Measurements from ENCODE around the gene ATXN2L. TPM values are rescaled to one million over a fixed set of nuclear protein-coding genes. Genes with fewer than 3 reads are reported as not detected.

Gene ATXN2L
- total and polyA plus RNA-seq, 2 of the 13 experiments (the other 11 are each of a cell fraction or from before 2014, with no cell fraction given), result 40.8 to 55.1 TPM

DNA sequence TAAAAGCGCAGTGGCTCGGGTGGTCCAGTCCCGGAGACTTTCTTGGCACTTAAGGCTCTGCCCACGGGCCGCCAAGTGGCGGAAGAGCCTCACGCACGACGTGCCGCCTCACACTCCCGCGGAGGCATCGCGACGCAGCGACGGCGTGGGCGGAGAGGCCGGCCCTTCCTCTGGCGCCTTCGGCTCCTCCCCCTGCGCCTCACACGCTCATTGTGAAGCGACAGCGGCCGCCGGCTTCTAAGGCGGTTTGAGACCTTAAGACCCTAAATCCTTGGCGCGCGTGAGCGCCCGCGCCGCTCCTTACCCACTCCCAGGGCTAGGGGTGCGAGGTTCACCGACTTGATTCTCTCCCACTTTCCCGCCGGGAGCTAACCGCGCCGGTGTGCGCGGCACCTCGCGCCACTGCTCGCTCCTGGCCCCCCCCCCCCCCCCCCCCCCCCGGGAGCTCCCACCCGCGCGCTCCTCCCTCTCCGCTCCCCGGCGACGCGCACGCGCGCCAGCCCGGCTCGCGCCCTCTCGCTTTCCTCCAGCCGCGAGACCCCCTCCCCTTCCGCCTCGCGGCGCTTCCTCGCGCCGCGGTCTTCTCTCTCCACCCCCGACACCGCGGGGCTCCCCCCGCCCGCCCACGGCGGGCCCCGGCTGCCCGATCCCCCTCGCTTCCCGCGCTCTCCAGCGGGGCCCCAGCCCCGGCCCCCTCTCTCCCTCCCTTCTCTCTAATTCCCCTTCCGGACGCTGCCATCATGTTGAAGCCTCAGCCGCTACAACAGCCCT, at the start of gene ATXN2L (continued):
- TF ChIP-seq ZNF672 (CRISPR knock-in tag; IDR thresholded peaks at IDR 0.05) (no peak), ETV5 (CRISPR knock-in tag; IDR thresholded peaks at IDR 0.05; ENCODE audit: borderline replicate concordance) (peak; percentile 81), FOSL2 (CRISPR knock-in tag; IDR thresholded peaks at IDR 0.05) (peak; percentile 83), CEBPB (IDR thresholded peaks at IDR 0.05; ENCODE audit: borderline replicate concordance, low read depth, low read length) (no peak), KMT2A (CRISPR knock-in tag; IDR thresholded peaks at IDR 0.05) (peak; percentile 97), ZNF879 (CRISPR knock-in tag; IDR thresholded peaks at IDR 0.05) (peak; percentile 90), ZBTB8A (CRISPR knock-in tag; IDR thresholded peaks at IDR 0.05; ENCODE audit: borderline replicate concordance, low read depth) (no peak; the same call in 1 of the 2 replicates), NFKBIZ (CRISPR knock-in tag; IDR thresholded peaks at IDR 0.05) (peak; percentile 85; the same call in 1 of the 2 replicates), POLR2AphosphoS2 (IDR thresholded peaks at IDR 0.05; ENCODE audit: low read depth, low read length) (peak; percentile 94), SP1 (IDR thresholded peaks at IDR 0.05) (no peak), SP1 (CRISPR knock-in tag; IDR thresholded peaks at IDR 0.05) (peak; percentile 100), RBAK (CRISPR knock-in tag; IDR thresholded peaks at IDR 0.05) (no peak), POLR2G (IDR thresholded peaks at IDR 0.05; ENCODE audit: low read depth, low read length) (peak; percentile 98), SAP130 (CRISPR knock-in tag; IDR thresholded peaks at IDR 0.05; ENCODE audit: low read depth) (peak; percentile 96), ZNF792 (CRISPR knock-in tag; IDR thresholded peaks at IDR 0.05) (peak; percentile 96), ZNF484 (CRISPR knock-in tag; IDR thresholded peaks at IDR 0.05; ENCODE audit: borderline replicate concordance, low read depth) (no peak), ZNF629 (CRISPR knock-in tag; conservative IDR thresholded peaks at IDR 0.05) (no peak; the same call in 1 of the 2 replicates), TBP (CRISPR knock-in tag; IDR thresholded peaks at IDR 0.05) (no peak), ZSCAN29 (CRISPR knock-in tag; conservative IDR thresholded peaks at IDR 0.05) (0 out of 2 replicates have a peak, but pooled peaks have one; percentile 39), SMAD9 (CRISPR knock-in tag; IDR thresholded peaks at IDR 0.05) (no peak), HOXD1 (CRISPR knock-in tag; IDR thresholded peaks at IDR 0.05) (peak; percentile 89), ZFP36 (IDR thresholded peaks at IDR 0.05; ENCODE audit: borderline replicate concordance, low read depth, low read length, partially characterized antibody) (no peak)
- TF ChIP-seq, protein P1, sequence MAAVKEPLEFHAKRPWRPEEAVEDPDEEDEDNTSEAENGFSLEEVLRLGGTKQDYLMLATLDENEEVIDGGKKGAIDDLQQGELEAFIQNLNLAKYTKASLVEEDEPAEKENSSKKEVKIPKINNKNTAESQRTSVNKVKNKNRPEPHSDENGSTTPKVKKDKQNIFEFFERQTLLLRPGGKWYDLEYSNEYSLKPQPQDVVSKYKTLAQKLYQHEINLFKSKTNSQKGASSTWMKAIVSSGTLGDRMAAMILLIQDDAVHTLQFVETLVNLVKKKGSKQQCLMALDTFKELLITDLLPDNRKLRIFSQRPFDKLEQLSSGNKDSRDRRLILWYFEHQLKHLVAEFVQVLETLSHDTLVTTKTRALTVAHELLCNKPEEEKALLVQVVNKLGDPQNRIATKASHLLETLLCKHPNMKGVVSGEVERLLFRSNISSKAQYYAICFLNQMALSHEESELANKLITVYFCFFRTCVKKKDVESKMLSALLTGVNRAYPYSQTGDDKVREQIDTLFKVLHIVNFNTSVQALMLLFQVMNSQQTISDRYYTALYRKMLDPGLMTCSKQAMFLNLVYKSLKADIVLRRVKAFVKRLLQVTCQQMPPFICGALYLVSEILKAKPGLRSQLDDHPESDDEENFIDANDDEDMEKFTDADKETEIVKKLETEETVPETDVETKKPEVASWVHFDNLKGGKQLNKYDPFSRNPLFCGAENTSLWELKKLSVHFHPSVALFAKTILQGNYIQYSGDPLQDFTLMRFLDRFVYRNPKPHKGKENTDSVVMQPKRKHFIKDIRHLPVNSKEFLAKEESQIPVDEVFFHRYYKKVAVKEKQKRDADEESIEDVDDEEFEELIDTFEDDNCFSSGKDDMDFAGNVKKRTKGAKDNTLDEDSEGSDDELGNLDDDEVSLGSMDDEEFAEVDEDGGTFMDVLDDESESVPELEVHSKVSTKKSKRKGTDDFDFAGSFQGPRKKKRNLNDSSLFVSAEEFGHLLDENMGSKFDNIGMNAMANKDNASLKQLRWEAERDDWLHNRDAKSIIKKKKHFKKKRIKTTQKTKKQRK (IDR thresholded peaks at IDR 0.05; ENCODE audit: low read length), result no peak
- TF ChIP-seq, protein P2, sequence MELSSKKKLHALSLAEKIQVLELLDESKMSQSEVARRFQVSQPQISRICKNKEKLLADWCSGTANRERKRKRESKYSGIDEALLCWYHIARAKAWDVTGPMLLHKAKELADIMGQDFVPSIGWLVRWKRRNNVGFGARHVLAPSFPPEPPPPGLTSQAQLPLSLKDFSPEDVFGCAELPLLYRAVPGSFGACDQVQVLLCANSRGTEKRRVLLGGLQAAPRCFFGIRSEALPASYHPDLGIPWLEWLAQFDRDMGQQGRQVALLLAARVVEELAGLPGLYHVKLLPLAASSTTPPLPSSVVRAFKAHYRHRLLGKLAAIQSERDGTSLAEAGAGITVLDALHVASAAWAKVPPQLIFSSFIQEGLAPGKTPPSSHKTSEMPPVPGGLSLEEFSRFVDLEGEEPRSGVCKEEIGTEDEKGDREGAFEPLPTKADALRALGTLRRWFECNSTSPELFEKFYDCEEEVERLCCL (CRISPR knock-in tag; IDR thresholded peaks at IDR 0.05; ENCODE audit: borderline replicate concordance), result no peak
- TF ChIP-seq, protein P3, sequence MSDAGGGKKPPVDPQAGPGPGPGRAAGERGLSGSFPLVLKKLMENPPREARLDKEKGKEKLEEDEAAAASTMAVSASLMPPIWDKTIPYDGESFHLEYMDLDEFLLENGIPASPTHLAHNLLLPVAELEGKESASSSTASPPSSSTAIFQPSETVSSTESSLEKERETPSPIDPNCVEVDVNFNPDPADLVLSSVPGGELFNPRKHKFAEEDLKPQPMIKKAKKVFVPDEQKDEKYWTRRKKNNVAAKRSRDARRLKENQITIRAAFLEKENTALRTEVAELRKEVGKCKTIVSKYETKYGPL (CRISPR knock-in tag; IDR thresholded peaks at IDR 0.05), result peak; percentile 79
